SHP77 treated with DMSO at 0.1 percent for 48 hours (cell line): ENCODE measurements around the gene C9orf50.

Experiments used
- DNase-seq: peaks from one replicate; lab custom pipeline; 2025; lab: John Stamatoyannopoulos, UW

Gene C9orf50

DNA sequence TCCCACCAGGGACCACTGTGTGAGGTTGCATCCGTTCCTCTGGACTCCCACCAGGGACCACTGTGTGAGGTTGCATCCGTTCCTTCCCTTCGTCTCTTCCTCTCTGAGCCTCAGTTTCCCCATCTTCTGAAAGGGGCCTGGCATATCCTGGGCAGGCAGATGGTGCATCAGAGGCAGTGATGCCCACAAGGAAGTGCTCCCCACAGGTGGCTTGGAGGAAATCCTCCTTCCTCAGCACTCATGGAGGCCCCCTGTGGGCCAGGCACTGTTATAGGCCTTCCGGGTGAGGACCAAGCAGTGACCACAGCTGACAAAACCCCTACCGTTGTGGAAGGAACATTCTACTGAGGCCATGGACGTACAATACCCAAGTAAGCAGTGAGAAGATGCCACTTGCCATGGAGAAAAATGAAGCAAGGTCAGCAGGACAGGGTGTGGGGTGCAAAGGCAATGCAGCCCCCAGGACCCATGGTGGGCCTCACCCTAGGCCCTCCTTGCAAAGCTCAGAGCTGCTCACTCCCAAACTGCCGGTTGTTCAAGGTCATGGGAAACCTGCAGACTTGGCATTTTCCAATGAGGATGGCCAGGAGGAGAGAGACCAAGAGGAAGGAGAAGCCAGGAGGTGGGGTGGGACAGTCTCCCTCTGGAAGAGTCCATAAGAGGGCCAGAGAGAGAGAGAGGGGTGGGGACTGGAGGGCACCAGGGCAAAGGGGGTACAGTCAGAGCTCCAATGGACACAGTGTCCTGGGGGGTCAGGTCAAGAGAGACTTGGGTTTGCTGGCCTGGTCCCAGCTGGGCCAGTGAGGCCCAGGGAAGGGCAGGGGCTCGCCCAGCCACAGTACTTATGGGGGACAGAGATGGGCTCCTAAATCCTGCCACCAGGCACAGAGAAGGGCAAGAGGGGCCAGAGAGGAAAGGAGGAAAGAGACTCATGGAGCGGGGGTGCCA lies 51.1 kb downstream of the C9orf50 start:
- no peak for DNase-seq

DNA sequence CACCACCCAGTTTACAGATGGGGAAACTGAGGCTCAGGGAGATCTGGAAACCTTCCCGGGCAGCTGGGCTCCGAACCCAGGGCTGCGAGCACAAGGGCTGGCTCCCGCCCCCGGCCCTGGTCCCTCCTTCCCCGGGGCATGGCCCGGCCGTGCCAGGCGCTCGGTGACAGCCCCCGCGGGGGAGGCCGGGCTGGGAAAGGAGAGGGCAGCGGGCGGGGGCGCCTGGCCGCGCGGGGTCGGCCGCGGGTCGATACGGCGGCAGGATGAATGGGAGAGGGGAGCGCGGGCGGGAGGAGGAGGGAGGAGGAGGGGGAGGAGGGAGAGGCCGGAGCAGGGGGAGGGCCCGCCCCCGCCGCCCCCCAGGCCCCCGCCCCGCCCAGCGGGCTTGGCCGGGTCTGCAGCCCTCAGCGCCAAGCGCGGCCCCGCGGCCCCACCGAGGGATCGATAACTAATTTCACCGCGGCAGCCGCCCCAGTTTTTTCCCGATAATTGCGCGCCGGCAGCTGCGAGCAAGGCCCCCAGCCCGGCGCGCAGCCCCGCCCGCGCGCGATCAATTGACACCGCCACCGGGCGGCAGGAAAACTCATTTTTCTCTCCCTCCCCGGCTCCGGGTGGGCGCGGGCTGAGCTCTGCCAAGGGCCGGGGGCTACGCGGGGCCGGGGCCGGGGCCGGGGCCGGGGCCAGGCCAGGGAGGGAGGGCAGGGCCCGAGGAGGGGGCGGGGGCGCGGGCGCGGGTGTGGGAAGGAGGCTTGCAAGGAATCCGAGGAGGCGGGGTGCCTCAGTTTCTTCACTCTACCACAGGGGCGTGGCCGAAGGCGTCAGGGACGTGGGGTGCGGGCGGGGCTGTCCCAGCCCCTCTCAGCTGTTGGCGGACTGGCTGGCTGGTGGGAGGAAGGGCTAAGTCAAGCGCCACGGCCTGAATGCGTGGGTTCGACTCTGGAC lies 52.1 kb downstream of the C9orf50 start:
- DNase-seq, result no peak

DNA sequence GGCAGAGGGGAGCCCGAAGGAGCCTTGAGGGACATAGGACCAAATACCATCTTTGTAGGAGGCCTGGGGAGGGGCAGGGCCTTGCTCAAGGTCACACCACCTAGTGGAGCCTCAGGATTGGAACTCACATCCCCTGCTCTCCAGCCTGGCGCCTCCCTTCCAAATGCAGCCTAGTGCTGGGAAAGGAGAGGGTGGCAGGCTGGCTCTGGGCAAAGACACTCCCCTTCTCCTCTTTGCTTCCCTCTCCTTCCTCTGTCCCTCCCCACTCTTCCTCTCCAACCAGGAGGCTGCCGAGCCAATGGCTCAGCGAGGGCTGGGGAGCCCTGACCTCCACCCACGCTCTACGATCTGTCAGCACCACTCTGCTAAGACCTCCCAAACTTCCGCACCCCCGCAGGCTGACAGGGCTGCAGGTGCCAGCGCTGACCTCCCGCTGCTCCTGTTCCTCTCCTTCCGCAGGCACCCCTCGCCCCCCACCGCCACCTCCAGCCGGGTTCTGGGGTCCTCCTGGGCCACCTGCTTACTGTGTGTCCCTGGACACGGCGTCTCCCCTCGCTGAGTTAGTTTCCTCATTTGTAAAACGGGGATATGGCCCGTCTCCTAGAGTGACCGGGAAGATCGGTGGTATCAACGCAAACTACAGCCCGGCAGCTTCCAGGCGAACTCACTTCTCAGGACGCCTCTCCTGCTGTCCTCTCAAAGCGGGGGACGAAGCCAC lies 52.9 kb downstream of the C9orf50 start:
- DNase-seq, result no peak

DNA sequence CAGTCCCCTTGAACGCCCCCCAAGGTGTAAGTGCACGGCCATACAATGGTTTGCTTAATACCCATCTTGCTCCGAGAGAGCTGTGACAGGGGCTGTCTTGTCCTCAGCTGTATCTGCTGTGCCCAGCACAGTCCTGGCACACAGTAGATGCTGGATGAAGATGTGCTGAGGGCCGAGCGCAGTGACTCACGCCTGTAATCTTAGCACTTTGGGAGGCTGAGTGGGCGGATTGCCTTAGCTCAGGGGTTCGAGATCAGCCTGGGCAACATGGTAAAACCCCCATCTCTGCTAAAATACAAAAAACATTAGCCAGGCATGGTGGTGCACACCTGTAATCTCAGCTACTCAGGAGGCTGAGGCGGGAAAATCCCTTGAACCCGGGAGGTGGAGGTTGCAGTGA lies 53.6 kb downstream of the C9orf50 start:
- DNase-seq, result no peak

DNA sequence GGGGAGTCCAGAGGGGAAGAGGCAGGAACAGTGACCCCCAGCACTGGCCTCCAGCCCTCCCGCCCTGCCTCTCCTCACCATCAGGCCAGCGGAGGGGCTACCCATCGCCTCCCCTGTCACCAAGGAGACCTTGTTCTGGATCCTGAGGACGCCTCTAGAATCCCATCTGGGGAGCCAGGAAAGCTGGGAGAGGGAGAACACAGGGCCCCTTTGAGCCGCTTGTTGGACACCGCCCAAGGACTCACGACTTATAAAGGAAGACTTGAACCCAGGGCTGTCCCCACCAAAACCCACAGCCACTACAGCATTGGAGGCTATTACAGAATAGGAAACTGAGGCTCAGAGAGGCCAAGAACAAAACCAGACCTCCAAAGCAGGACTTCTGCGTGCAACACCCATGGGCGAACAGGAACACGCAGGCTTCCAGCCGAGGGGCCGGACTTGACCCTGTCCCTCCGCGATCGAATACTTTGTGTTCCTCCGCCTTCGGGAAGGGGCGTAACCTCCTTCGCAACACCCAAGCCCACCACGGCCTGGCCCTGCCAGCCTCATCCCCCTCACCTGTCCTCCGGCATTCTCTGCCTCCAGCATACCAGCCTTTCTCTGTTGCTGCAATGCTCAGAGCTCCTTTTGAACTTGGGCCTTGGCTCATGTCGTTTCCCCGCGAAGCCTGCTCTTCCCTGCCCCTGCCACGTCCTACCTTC lies 54.2 kb downstream of the C9orf50 start:
- no peak for DNase-seq

DNA sequence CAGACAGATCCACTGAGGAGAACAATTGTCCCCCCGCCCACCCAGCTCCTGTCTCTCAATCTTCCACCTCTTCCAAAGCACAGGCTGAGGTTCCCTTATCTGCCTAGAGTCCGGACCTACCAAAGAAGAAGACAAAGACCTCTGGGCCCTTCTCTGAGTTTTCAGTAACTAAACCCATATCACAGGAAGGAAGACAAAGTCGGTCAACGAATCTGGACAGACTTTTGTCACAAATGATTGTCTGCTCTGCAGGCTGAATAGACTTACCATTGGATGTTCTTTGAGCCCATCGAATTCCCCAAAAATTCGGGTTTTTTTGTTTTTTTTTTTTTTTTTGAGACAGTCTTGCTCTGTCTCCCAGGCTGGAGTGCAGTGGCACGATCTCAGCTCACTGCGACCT lies 58.0 kb downstream of the C9orf50 start:
- no peak for DNase-seq

DNA sequence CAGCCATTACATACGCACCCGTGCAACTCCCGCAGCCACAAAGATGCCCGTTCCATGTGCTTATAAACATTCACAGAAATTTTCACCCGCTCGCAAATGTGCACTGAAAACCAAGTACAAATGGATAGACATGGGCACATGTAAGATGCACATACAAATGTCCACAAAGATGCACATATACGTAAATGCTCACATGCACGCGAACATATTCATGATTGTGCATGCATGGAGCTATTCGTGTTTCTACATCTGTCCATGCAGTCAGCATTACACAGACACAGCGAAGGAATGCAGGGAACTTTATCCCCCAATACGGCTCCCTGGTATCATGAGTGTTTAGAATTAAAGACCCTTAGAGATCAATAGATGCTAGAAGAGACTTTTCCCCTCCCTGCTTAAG lies 58.4 kb downstream of the C9orf50 start:
- no peak for DNase-seq
